GM18508 (cell line): ENCODE results near the gene EYS.
"Not testable (repeated sequence)": the region's sequence is repeated elsewhere in the genome, so short reads cannot be mapped to it uniquely, and the experiment has no call there.

Experiments used
- ATAC-seq: cut with Tn5 transposase; IDR thresholded peaks from one replicate; pipeline ENCODE4 v1.9.1; 2021; ENCODE audit warnings: moderate number of reproducible peaks; ENCODE audit not compliant: insufficient read depth, unreplicated experiment

The EYS gene

DNA sequence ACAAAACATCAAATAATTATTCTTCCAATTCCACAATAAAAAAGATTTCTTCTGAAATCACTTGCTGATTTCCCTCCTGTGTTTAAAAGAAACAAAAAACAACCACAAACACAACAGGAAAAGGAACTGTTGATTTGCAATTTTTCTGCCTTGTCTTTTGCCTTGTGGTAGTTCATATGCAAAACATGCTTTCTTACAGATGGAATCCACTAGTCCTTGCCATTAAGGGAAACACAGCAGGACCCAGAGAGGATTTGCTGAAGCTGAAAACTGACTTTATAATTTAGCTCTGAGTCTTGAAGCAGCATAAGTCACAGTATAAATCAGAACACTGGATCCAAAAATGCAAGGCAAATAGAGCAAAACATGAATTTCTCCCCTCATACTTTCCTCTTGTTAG is 1742.7 kb downstream of the EYS start:
- no peak for ATAC-seq

DNA sequence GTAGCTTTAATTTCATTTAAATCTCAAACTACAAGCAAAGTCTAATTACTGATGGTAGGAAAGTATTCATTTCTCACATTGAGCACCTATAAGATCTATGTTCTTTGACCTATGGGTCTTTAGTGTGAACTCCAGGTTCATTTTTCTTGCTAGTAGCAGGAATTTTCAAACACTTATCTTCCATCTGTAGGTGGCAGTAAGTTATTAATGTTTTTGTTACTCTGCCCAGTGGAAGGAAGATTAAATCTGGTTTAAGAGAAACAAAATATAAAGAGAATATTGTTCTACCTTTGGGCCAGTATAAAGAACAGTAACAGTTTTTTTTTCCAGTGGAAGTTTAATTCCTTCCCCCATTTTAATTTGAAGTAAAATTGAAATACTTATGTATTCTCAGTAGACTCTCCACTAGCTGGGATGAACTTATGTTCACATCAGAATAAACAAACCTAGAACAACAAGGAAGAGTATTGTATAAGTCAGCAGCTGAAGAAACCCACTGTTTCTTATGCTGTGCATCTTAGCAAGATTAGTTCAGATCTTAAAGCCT is 1743.2 kb downstream of the EYS start:
- no peak for ATAC-seq

DNA sequence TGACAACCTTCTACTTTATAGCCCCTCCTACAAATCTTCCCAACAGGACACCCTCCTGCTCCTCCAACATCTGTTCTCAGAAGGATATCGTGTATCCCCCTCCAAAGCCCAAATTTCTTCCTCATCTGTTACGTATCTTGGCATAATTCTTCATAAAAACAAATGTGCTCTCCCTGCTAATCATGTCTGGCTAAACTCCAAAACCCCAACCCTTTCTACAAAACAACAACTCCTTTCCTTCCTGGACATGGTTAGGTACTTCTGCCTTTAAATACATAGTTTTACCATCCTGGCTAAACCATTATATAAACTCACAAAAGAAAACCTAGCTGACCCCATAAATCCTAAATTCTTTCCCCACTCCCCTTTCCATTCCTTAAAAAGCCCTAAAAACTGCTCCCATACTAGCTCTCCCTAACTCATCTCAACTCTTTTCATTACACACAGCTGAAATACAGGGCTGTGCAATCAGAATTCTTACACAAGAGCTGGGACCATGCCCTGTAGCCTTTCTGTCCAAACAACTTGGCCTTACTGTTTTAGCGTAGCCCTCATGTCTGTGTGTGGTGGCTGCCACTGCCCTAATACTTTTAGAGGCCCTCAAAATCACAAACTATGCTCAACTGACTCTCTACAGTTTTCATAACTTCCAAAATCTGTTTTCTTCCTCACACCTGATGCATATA is 1753.5 kb downstream of the EYS start:
- not testable (repeated sequence) for ATAC-seq

DNA sequence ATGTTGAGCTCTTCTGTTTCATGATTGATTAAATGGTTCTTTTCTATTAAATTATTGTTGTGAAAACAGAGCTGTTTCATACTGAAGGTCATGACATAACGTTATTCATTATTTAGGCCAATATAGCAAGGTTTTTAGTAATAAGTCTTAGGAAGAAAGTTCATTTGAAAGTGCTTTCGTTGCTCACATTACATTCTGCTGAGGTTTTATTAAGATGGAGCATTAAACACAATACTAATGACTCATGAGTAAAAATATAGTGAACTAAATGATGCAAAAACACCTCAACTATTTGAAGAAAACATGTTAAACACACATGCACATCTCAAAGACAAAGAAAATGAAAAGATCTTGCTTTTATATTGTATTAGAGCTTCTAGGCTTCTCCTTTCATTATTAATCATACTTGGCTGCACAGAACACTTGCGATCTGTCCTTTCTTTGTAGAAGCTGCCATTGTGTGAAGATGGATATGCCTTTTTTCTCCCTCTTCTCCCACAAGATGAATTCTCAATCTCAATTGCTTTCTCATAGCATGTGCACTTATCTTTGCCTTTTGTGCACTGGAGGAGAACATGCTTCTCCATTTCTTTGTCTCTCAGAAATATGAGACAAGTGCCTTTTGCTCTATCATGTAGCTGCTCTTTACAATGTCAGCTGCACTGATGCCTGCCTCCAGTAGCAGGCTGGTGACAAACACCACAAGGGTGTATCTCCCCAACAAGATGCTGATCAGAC is 1759.1 kb downstream of the EYS start:
- ATAC-seq, result no peak

DNA sequence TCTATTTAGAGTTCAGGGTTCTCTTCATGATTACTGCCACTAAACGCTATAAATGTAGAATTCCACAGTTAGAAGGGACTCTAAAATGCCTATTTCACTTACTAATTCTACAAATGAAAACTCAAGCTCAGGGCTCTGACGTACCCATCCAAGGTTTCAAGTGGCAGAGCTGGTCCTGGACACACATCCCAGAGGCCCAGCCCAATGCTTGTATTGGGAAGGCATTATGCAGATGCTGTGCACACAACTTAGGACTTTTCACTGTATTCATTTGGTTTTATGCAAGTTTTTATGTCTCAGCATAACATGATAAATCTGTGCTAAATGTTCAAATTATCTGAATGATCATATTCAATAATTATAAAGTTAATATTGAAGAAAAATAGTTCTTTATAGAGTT is 1761.0 kb downstream of the EYS start:
- ATAC-seq, result no peak

DNA sequence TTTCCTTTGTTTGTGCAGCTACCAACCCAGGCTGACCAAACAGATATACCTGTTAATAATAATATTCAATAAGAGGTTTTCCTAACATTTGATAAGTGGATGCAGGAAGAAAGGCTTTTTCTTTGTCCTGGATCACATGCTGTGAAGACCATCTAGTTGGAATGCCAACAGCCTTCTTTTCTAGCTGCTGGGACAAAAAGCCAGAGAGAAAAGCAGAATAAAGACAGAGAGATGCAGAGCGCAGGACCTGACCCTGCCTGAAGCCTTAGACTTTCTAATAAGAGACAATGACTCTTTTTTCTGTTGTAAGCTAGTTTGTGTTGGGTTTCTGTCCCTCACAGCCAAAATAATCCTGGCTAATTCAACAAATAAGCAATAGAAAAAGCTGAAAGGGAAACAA is 1763.2 kb downstream of the EYS start:
- ATAC-seq, result no peak

DNA sequence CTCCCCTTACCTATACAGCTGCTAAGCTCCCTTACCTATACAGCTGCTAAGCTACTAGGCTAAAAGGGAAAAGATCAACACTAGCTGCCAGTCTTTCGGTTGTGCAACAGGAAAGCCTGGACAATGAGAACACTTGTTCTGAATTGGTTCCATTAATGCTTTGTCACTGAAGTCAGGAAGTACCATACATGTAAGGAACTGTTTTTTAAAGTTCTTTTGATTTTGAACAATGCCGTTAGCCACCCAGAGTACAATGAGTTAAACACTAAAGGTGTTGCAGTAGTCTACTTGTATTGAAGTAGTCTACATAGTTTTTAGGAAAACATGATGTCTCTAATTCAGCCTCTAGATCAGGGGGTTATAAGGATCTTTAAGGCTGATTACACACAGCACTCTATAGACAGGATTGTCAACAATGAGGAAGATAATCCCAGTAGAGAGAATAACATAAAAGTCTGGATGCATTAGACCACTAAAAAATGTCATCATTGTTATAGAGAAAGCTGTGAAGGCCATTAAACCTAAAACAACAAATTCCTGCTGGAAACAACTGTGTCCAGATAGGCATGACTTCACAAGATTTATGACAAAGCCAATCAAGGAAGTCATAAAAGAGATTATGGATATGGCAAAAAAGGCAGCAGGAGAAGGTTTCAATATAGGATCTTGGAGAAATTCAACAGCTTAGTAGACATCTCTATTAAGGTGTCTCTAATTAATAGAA is 1765.1 kb downstream of the EYS start:
- ATAC-seq, result no peak

DNA sequence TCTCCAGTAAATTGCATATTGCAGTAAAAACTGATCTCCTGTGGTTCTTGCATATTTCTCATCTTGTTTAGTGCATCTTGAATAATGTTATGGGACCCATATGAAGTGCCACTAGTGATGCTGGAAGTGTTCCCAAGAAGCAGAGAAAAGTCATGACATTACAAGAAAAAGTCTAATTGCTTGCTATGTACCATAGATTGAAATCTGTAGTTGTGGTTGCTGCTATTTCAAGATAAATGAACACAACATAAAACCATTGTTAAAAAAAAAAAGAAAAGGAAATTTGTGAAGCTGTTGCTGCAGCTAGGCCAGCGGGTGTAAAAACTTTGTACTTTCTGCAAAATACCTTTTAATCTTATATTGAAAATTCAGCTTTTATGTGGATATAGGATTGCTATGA is 1767.0 kb downstream of the EYS start:
- ATAC-seq, result no peak

DNA sequence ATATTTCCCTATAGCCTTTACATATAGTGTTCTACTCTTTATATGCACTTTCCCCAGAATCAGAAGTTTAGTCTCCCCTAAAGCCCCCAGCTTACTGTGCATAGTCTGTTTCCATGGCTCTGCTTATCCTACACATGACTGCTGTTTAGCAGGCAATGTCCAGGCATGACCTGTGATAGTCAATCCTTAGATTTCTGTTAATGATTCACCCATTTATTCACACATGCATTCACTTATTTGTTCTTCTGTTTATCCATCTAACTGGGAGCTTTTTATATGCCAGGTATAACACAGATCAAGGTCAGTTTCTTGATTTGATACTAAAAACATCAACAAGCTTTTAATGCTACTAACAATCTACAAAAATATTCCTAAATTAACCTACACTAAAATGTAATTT is 1770.6 kb downstream of the EYS start:
- ATAC-seq, result no peak

DNA sequence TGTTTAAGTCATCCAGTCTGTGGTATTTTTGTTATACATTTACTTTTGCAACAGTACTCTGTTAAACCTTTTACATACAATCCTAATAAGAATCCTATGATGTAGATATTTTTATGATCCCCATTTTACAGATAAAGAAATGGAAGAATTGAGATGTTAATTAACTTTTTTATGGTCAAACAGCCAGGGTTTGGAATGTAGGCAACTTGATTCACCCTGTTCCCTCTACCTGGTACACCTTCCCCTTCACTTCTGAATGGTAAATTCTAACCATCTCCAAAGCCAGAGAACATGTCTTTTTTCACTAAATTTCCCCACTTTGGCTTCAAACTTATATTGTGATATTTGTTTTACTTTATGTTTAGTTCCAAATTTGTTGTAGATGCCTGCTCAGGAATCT is 1771.3 kb downstream of the EYS start:
- no peak for ATAC-seq

DNA sequence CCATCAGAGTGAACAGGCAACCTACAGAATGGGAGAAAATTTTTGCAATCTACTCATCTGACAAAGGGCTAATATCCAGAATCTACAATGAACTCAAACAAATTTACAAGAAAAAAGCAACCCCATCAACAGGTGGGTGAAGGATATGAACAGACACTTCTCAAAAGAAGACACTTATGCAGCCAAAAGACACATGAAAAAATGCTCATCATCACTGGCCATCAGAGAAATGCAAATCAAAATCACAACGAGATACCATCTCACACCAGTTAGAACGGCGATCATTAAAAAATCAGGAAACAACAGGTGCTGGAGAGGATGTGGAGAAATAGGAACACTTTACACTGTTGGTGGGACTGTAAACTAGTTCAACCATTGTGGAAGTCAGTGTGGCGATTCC is 1773.1 kb downstream of the EYS start:
- not testable (repeated sequence) for ATAC-seq

DNA sequence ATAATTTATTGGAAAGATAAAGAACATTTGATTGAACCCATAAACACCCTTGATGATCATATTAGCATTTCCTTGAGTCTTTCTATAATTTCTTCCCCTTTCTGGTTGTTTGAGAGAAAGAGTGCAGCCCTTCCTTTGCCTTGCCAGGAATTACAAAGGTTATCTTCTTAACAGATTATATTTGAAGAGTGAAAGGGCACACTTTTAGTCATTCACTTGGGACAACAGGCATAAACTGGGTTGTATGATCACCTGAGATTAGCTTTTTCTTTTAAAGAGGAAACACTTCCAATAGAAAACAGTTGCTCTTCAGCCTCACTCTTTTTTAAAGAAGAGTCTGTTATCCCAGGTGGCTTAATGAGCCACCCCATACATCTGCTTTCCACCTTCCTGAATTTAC is 1776.2 kb downstream of the EYS start:
- ATAC-seq, result no peak

DNA sequence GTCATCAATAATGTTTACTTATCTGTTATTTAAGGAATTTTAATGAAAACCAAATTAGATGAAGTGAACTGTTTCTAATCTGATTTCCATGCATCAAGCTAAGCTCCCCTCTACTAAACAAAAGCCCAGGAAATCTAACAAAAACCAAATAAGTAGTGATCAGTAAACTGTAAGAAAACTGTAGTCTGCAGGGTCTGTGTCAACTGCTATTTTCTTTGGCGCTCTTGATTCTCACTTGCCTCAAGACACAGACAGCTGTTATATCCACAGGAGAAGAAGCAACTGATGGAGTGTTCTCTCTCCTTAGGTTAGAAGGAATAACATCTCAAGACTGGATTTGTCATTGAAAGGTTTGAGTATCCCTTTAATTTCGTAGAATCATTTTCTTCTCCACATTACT is 1777.9 kb downstream of the EYS start:
- ATAC-seq, result no peak

DNA sequence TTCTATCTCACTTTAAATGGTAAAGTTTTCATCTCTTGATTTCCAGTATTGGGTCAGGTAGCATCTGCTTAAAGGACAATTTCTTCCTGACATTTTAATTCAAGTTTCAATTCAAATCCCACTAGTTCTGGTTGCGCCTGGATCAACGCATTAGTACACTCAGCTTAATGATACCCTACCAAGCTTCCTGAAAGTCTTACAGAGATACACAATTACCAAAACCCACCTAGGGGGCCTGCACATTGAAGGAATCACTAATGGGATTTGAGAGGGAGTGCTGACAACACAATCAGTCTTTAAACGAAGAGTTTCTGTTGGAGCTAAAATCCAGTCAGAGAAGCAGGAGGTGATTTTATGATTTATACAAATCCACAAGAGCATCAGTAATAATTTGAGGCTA is 1778.4 kb downstream of the EYS start:
- no peak for ATAC-seq

DNA sequence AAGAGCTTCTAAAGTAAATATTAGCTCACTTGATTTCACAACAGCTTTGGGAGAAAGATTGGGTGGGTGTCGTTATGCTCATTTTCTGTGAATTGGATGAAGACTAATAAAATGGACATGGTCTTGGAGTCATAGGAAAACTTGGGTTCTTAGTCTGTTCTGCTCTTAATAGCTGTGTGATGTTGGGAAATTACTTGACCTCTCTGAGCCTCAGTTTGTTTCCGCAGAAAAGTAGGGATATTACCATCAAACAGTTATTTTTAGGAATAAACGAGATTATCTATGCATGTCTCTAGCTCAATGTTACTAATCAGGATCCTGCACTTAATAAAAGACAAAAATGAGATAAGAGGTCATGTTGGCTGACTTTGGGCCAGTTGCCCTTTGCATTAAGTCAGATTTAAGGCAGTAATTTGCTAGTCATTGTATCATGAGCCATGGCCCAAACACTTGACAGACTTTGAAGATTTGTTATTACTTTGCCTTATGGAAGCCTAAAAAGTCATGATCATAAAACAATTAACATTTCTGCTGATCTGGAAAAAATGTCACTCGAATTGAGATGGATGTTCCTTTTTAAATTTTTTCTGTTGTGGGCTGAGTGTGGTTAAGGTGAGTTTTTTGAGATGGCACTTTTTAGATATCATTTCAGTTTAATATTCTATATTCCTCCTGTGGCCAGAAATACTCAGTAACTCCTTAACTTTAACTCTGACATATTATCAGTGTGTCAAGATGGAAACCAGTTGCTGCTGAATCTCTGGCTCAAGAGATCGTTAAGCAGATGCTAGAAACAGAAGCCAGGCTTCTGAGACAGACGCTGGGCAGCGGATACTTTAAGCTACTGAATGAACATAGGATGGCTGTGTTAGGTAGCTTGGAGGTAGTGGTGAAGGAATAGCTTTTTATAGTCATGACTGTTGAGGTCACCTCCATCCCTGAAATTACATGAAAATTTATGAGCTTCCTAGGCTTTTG is 1779.8 kb downstream of the EYS start:
- ATAC-seq, result no peak

DNA sequence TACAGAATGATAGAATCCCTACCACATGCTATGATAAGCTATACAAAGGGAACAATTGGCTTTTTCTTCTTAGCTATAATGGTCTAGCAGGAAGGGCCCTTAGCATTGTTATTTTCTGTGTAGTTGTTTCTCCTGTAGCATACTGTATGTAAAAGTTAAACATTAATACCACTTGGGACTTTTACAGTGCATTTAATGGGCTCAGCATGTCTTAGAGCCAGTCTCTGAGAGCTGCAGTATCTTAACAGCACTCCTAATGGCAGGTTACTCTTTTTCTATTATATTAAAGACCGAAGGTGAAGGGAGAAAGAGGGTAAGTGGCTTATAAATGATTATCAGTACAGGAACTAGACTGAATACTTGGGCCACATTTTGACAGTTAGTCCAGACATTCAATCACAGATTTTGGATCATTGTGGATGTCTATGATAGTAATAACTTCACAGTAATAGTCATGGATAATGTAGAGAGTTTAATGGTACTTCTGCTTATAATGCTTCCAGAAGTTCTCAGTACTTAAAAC is 1780.7 kb downstream of the EYS start:
- no peak for ATAC-seq

DNA sequence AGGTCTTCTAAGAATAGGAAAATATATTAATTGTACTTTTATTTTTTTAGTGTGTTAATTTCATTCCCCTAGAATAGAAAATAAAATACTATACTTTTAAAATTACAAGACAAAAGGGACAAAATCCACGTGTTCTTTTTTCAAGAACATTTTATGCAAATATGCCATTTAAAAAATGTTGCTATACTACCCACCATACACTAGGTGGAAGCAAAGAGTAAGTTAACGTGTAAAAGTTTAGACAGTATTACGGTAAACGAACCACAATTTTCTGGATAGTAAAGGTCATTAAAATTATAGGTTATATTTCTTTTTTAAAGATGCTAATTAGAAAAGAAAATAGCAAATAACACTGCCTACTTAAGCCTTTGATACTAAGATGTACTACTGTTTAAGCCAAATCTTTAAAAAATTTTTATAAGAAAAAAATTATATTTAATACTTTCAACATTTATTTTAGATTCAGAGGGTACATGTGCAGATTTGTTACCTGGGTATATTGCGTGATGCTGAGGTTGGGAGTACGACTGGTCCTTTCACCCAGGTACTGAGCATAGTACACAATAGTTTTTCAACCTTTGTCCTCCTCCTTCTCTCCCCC is 1783.8 kb downstream of the EYS start:
- peak; percentile 56 for ATAC-seq

DNA sequence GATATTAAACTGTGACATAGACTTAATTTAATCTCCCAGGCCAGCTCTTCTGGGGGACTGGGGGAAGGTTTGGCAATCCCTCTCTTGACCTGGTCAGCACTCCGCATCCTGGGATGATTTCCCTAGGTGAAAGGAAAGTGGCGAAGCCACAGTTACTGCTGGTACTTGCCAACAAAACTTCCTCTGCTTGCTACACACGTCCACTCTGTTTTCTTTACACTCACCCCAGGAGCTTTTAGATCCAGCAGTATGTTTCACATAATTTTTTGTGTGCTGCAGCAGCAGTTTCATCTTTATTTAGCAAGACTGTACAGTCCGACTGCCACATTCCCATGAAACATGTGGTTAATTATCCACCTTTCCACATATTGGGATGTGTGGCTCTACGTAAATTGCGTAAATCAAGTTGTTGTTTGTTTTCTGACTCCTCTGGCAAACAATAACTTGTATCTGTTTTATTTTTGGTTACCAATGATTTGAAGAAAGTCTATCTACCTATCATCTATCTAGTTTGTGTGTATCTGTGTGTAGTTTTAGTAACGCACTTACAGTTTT is 1787.4 kb downstream of the EYS start:
- no peak for ATAC-seq

DNA sequence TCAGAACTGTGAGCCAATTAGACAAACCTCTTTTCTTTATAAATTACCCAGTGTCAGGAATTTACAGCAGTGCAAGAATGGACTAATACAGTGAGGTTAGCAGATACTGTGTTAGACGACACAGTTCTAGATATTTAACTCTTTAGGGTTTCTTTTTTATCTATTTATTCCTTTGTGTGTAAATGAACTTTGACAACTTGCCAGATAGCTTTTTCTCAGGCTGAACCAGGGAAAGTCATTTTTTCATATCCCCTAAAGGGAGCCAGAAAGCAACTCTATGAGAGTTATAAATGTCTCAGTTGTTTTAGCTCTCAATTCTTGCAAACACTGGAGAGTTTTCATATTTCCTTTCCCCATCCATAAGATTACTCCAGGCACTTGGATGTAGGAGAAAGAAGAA is 1794.1 kb downstream of the EYS start:
- ATAC-seq, result no peak
